B cell (primary cell): ENCODE results near the gene ABCB10. TPM values are rescaled to one million over a fixed set of nuclear protein-coding genes. Genes with fewer than 3 reads are reported as not detected.

ENCODE experiments used
- ATAC-seq: fragments of 200-7000 bp; cut with Tn5 transposase; one replicate; pipeline ENCODE4 v1.10.0; 2021; ENCODE audit warnings: low read depth, mild to moderate bottlenecking, moderate number of reproducible peaks, moderate library complexity
- CTCF ChIA-PET: fragments of 350-600 bp; sonication (Branson Sonifier 250); formaldehyde crosslinking; loops from one replicate; lab custom pipeline; 2021; ENCODE audit warnings: antibody characterized with exemption, inconsistent platforms; lab: Charles Lee
- POLR2A ChIA-PET: fragments of 350-600 bp; sonication (Branson Sonifier 250); formaldehyde crosslinking; loops from one replicate; lab custom pipeline; 2021; ENCODE audit warnings: antibody characterized with exemption; lab: Charles Lee
- DNase-seq: peaks from one replicate; pipeline ENCODE4 v3.0.0; 2013
- H2AFZ ChIP-seq: 2 replicates; pipeline ENCODE4 v1.6.1; 2012; ENCODE audit warnings: mild to moderate bottlenecking, low read depth, low read length; ENCODE audit not compliant: insufficient read depth, poor library complexity, severe bottlenecking
- H3K27ac ChIP-seq, 2 donors: 1 replicate in 1 of 2; 2 replicates in 1 of 2; pipeline ENCODE4 v1.5.1; 2012 to 2013; ENCODE audit warnings: low read length in 2 of 2, mild to moderate bottlenecking in 2 of 2, moderate library complexity in 1 of 2
- H3K27me3 ChIP-seq, 4 experiments: fragments of 200-600 bp in 1 of 4; sonication (generic) in 1 of 4; replicated peaks in 1 of 4; 1 replicate in 2 of 4; 2 replicates in 2 of 4; pipeline versions ENCODE4 v1.6.1 to v1.7.0; 2013 to 2016; ENCODE audit warnings: low read length in 3 of 4, mild to moderate bottlenecking in 2 of 4, mixed read lengths in 1 of 4, moderate library complexity in 1 of 4; ENCODE audit not compliant: insufficient read depth in 4 of 4, control insufficient read depth in 3 of 4; ENCODE audit errors: control extremely low read depth in 1 of 4
- H3K36me3 ChIP-seq, 2 experiments: replicated peaks in 1 of 2; 1 replicate in 1 of 2; 2 replicates in 1 of 2; pipeline versions ENCODE4 v1.6.1 to v1.7.1; 2013; ENCODE audit warnings: low read length in 1 of 2; ENCODE audit not compliant: insufficient read depth in 2 of 2, control insufficient read depth in 1 of 2; ENCODE audit errors: control extremely low read depth in 1 of 2, extremely low read depth in 1 of 2
- H3K4me1 ChIP-seq, 2 donors: fragments of 200-600 bp in 1 of 2; sonication (generic) in 1 of 2; 1 replicate in 1 of 2; 2 replicates in 1 of 2; pipeline versions ENCODE4 v1.5.1 to v1.6.1; 2013 to 2017; ENCODE audit warnings: low read length in 2 of 2; ENCODE audit not compliant: control insufficient read depth in 2 of 2, insufficient read depth in 2 of 2
- H3K4me2 ChIP-seq: replicated peaks from 2 replicates; pipeline ENCODE3; 2012; ENCODE audit warnings: mild to moderate bottlenecking, low read depth, low read length; ENCODE audit not compliant: poor library complexity, severe bottlenecking
- H3K4me3 ChIP-seq, 5 experiments: fragments of 200-600 bp in 1 of 5; sonication (generic) in 1 of 5; 1 replicate in 3 of 5; 2 replicates in 2 of 5; pipeline versions ENCODE4 v1.5.1 to v1.7.0; 2011 to 2016; ENCODE audit warnings: low read length in 4 of 5, mild to moderate bottlenecking in 4 of 5, low read depth in 2 of 5, control low read depth in 1 of 5, moderate library complexity in 1 of 5; ENCODE audit not compliant: insufficient read depth in 1 of 5; ENCODE audit errors: control extremely low read depth in 1 of 5, extremely low read depth in 1 of 5
- H3K79me2 ChIP-seq: fragments of 200-600 bp; sonication (generic); one replicate; pipeline ENCODE4 v1.6.0; 2016; ENCODE audit warnings: low read length; ENCODE audit not compliant: control insufficient read depth, insufficient read depth
- H3K9ac ChIP-seq: fragments of 200-600 bp; sonication (generic); 2 replicates; pipeline ENCODE4 v1.6.1; 2017; ENCODE audit warnings: mild to moderate bottlenecking, low read length, moderate library complexity
- H3K9me3 ChIP-seq, 3 donors: one replicate each; pipeline versions ENCODE4 v1.6.1 to v1.7.1; 2013; ENCODE audit warnings: low read length in 2 of 3; ENCODE audit not compliant: control insufficient read depth in 2 of 3, insufficient read depth in 1 of 3; ENCODE audit errors: control extremely low read depth in 1 of 3
- H4K20me1 ChIP-seq: 2 replicates; pipeline ENCODE4 v1.6.0; 2012; ENCODE audit warnings: mild to moderate bottlenecking, low read length; ENCODE audit not compliant: insufficient read depth, control insufficient read depth, poor library complexity, severe bottlenecking
- H3K27ac Mint-ChIP-seq: one replicate; pipeline ENCODE4 v1.8.0; 2021; ENCODE audit warnings: mixed read lengths
- H3K27me3 Mint-ChIP-seq: one replicate; pipeline ENCODE4 v1.8.0; 2021; ENCODE audit warnings: mixed read lengths
- H3K4me1 Mint-ChIP-seq: one replicate; pipeline ENCODE4 v1.8.0; 2021; ENCODE audit warnings: mixed read lengths
- H3K4me3 Mint-ChIP-seq: one replicate; pipeline ENCODE4 v1.8.0; 2021; ENCODE audit warnings: mixed read lengths
- H3K9me3 Mint-ChIP-seq: one replicate; pipeline ENCODE4 v1.8.0; 2022; ENCODE audit warnings: mixed read lengths; ENCODE audit not compliant: insufficient read depth
- CTCF ChIP-seq: fragments of 200-600 bp; IDR thresholded peaks from one replicate; pipeline ENCODE4 v1.8.0; 2022; ENCODE audit warnings: antibody characterized with exemption, mild to moderate bottlenecking
- EZH2 ChIP-seq: IDR thresholded peaks from 2 replicates; pipeline ENCODE4 v1.6.1; 2012; ENCODE audit warnings: borderline replicate concordance, low read depth, mild to moderate bottlenecking, moderate library complexity, low read length; ENCODE audit not compliant: insufficient read depth, poor library complexity, severe bottlenecking
- WGBS: methylation state at CpG from one replicate; pipeline ENCODE4 v1.1.5; 2013; ENCODE audit warnings: missing lambda C conversion rate; ENCODE audit not compliant: insufficient coverage; 5-methylcytosine and 5-hydroxymethylcytosine counted together
- intact Hi-C: fragments of 100-400 bp; cut with micrococcal nuclease; formaldehyde crosslinking; loops from one replicate; pipeline ENCODE4 v1.10.0; 2022
- polyA plus RNA-seq: library from polyadenylated mRNA; depleted of rRNA; stranded (reverse); fragments of >200 nt; gene quantifications from 2 replicates; pipeline ENCODE4 v1.2.3, GENCODE V29; 2012
- total RNA-seq, 2 donors: library from RNA; stranded (reverse); fragments of 120-200 nt in 1 of 2; gene quantifications; 1 replicate in 1 of 2; 2 replicates in 1 of 2; pipeline versions ENCODE4 v1.2.3 to v1.2.4, GENCODE V29; 2013 to 2022

Gene ABCB10
- total and polyA plus RNA-seq, 2 donors (not counting 1 experiment from before 2014, with no cell fraction given): 6.5 to 18.6 TPM

DNA sequence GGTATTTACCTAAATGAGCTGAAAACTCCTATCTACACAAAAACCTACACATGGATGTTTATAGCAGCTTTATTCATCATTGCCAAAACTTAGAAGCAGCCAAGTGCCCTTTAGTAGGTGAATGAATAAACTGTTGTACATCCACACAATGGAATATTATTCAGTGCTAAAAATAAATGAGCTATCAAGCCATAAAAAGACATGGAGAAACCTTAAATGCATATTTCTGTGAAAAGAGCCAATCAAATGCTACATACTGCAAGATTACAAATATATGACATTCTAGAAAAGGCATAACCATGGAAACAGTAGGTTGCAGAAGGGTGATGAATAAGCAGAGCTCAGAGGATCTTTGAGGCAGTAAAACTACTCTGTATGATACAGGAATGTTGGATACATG, 23.3 kb downstream of the ABCB10 start:
- Histone ChIP-seq H3K36me3 (peaks cover 0 to 47% of the 10 kb centered on the region in 2 experiments), H2AFZ (no peak overlapping the region), H3K4me2 (no peak overlapping the region), H3K79me2 (no peaks in the 10 kb centered on the region), H3K27ac (no peak overlapping the region), H3K9ac (no peak overlapping the region), H3K9me3 (no peaks in the 10 kb centered on the region), H3K27me3 (no peaks in the 10 kb centered on the region), H3K4me3 (no peak overlapping the region), H3K4me1 (no peaks in the 10 kb centered on the region), H4K20me1 (no peaks in the 10 kb centered on the region)
- CTCF ChIA-PET: interaction anchor here (1.2 to 1.9 kb wide), 3 partner anchors 14 to 27 kb away, joined by 3 to 4 read pairs (median 3); partner anchors contain the start of gene NUP133
- no peak overlapping the region for H3K4me3 Mint-ChIP-seq
- TF ChIP-seq CTCF (no peak), EZH2 (no peak)
- DNase-seq: no peak
- no peaks in the 10 kb centered on the region for H3K9me3 Mint-ChIP-seq
- no peaks in the 10 kb centered on the region for H3K4me1 Mint-ChIP-seq
- POLR2A ChIA-PET: interaction anchor here (0.7 kb wide), 1 partner anchor 54 kb away, joined by 4 read pairs; no protein-coding TSS in a partner anchor
- no peak overlapping the region for H3K27ac Mint-ChIP-seq
- ATAC-seq: no peak
- H3K27me3 Mint-ChIP-seq: no peaks in the 10 kb centered on the region
- intact Hi-C loops: no loop called here

DNA sequence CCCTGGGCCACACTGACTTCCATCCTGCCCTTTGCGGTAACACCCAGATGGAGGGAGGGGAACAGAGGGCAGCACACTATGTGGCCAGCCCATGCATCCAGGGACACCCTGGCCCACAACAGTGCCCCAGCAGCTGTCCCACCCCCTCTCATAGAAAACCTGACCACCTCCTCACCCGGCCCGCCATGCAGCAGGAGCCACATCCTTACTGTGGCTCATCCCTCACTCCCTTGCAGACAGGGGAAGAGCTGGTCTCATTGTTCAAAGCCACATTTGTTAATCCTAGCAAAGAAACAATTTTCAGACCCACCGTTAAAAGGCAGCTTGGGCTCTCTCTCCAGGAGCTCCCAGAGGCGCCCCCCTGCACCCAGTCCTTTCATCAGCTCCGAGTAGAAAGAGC, 27.2 kb downstream of the ABCB10 start:
- no peaks in the 10 kb centered on the region for H3K27me3 Mint-ChIP-seq
- POLR2A ChIA-PET: no interaction called here
- Histone ChIP-seq H3K36me3 (peaks cover 0 to 47% of the 10 kb centered on the region in 2 experiments), H4K20me1 (no peaks in the 10 kb centered on the region), H3K4me2 (no peak overlapping the region), H3K79me2 (no peaks in the 10 kb centered on the region), H3K27me3 (no peaks in the 10 kb centered on the region), H3K27ac (no peak overlapping the region), H3K4me3 (no peak overlapping the region), H2AFZ (no peak overlapping the region), H3K9me3 (no peaks in the 10 kb centered on the region), H3K4me1 (no peaks in the 10 kb centered on the region), H3K9ac (no peak overlapping the region)
- no peaks in the 10 kb centered on the region for H3K4me1 Mint-ChIP-seq
- WGBS: 98% methylated on average over 5 of the region's 6 CpGs
- H3K4me3 Mint-ChIP-seq: no peak overlapping the region
- TF ChIP-seq CTCF: no peak
- TF ChIP-seq EZH2: no peak
- no peaks in the 10 kb centered on the region for H3K9me3 Mint-ChIP-seq
- DNase-seq (no peak), ATAC-seq (no peak)
- H3K27ac Mint-ChIP-seq: no peak overlapping the region
- CTCF ChIA-PET: interaction anchor here (0.7 kb wide), 1 partner anchor 619 kb away, joined by 3 read pairs; no protein-coding TSS in a partner anchor
- intact Hi-C loops: no loop called here
